ENCODE measurements around the gene HLA-DQA1.

DNA sequence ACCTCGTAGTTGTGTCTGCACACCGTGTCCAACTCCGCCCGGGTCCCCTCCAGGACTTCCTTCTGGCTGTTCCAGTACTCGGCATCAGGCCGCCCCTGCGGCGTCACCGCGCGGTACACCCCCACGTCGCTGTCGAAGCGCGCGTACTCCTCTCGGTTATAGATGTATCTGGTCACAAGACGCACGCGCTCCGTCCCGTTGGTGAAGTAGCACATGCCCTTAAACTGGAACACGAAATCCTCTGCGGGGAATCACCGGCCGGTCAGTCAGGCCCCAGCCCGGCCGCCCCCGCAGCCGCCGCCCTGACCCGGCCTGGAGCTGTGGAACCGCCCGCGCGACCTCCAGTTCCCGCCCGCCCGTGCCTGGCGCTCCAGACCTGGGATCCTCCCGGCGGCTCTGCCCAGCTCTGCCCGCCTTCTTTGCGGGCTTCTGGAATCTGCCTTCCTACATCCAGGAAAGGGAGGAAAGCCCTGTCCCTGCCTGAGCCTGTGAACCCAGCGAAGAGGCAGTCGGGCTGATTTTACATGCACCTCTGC is 27.7 kb downstream of the HLA-DQA1 start:
- TF ChIP-seq FOXA1 (IDR thresholded peaks at IDR 0.05) (no peak), L3MBTL2 (conservative IDR thresholded peaks at IDR 0.05) (no peak), FOXK2 (IDR thresholded peaks at IDR 0.05) (no peak), FOXM1 (IDR thresholded peaks at IDR 0.05; ENCODE audit: borderline replicate concordance) (no peak), ELF4 (IDR thresholded peaks at IDR 0.05) (no peak), CTBP1 (IDR thresholded peaks at IDR 0.05; ENCODE audit: borderline replicate concordance) (no peak), NFRKB (IDR thresholded peaks at IDR 0.05) (no peak), TARDBP (IDR thresholded peaks at IDR 0.05) (no peak), SUZ12 (IDR thresholded peaks at IDR 0.05) (no peak), ARNT (IDR thresholded peaks at IDR 0.05) (no peak), BHLHE40 (IDR thresholded peaks at IDR 0.05; ENCODE audit: borderline replicate concordance) (no peak), SP1 (IDR thresholded peaks at IDR 0.05) (no peak)

All from HEK293T (cell line).